ENCODE data around the gene BCL11A.

BCL11A gene

GRCh38 chr2:60412620-60413019, 140.8 kb downstream of the BCL11A start:
- Histone ChIP-seq H3K36me3 (ENCODE audit: control insufficient read depth in 1 of 2, insufficient read depth in 2 of 2, low read depth in 1 of 2, low read length in 2 of 2) (no peaks in the 10 kb centered on the region), H3K79me1 (replicated peaks; ENCODE audit: low read length, poor library complexity, severe bottlenecking) (no peaks in the 10 kb centered on the region), H2BK120ac (ENCODE audit: low read depth, low read length) (no peak overlapping the region), H3K27me3 (ENCODE audit: control insufficient read depth in 1 of 2, insufficient read depth in 1 of 2, low read length in 2 of 2) (peaks cover 25 to 31% of the 10 kb centered on the region in 2 experiments), H3K9ac (ENCODE audit: low read length) (no peak overlapping the region), H3K4me1 (ENCODE audit: control insufficient read depth, insufficient read depth, low read depth, low read length) (peaks cover 1% of the 10 kb centered on the region), H2BK15ac (ENCODE audit: low read depth, poor library complexity, severe bottlenecking) (no peak overlapping the region), H3K4me2 (ENCODE audit: low read length, poor library complexity, severe bottlenecking) (no peak overlapping the region), H3K14ac (ENCODE audit: low read length in 2 of 2) (no peak overlapping the region), H3K18ac (ENCODE audit: low read depth in 1 of 2, low read length in 2 of 2) (no peak overlapping the region), H2AK5ac (ENCODE audit: low read length, severe bottlenecking) (no peak overlapping the region), H4K91ac (ENCODE audit: low read length) (no peak overlapping the region), H2BK12ac (ENCODE audit: low read length in 2 of 2) (no peak overlapping the region), H4K8ac (ENCODE audit: low read length) (no peak overlapping the region), H2BK5ac (ENCODE audit: low read depth, low read length, poor library complexity, severe bottlenecking) (no peak overlapping the region), H2AFZ (ENCODE audit: low read depth, low read length) (no peak overlapping the region), H3K23ac (ENCODE audit: low read length in 2 of 2) (no peak overlapping the region), H3K27ac (ENCODE audit: low read length, poor library complexity, severe bottlenecking) (no peak overlapping the region), H3K4ac (ENCODE audit: low read depth in 1 of 2, low read length in 2 of 2) (no peak overlapping the region), H3K9me3 (ENCODE audit: control insufficient read depth, low read length) (peaks cover 11% of the 10 kb centered on the region), H3K4me3 (ENCODE audit: insufficient read depth in 1 of 2, low read depth in 1 of 2, low read length in 2 of 2) (no peak overlapping the region)
- 93% methylated on average over 5 of the region's 5 CpGs for WGBS
- no peak for DNase-seq

GRCh38 chr2:60412027-60412426, 141.4 kb downstream of the BCL11A start:
- 94% methylated on average over 6 of the region's 6 CpGs for WGBS
- no peak overlapping the region for H3K9ac ChIP-seq (ENCODE audit: low read length)

GRCh38 chr2:60411295-60411694, 142.2 kb downstream of the BCL11A start:
- Histone ChIP-seq H3K18ac (ENCODE audit: low read depth in 1 of 2, low read length in 2 of 2) (no peak overlapping the region), H4K91ac (ENCODE audit: low read length) (no peak overlapping the region), H2AFZ (ENCODE audit: low read depth, low read length) (no peak overlapping the region), H2BK15ac (ENCODE audit: low read depth, poor library complexity, severe bottlenecking) (no peak overlapping the region), H3K36me3 (ENCODE audit: control insufficient read depth in 1 of 2, insufficient read depth in 2 of 2, low read depth in 1 of 2, low read length in 2 of 2) (no peaks in the 10 kb centered on the region), H3K14ac (ENCODE audit: low read length in 2 of 2) (no peak overlapping the region), H3K23ac (ENCODE audit: low read length in 2 of 2) (no peak overlapping the region), H2AK5ac (ENCODE audit: low read length, severe bottlenecking) (no peak overlapping the region), H3K4ac (ENCODE audit: low read depth in 1 of 2, low read length in 2 of 2) (no peak overlapping the region), H3K4me1 (ENCODE audit: control insufficient read depth, insufficient read depth, low read depth, low read length) (peaks cover 1% of the 10 kb centered on the region), H2BK12ac (ENCODE audit: low read length in 2 of 2) (no peak overlapping the region), H2BK120ac (ENCODE audit: low read depth, low read length) (no peak overlapping the region), H3K9ac (ENCODE audit: low read length) (no peak overlapping the region), H2BK5ac (ENCODE audit: low read depth, low read length, poor library complexity, severe bottlenecking) (no peak overlapping the region), H3K4me3 (ENCODE audit: insufficient read depth in 1 of 2, low read depth in 1 of 2, low read length in 2 of 2) (no peak overlapping the region), H3K79me1 (replicated peaks; ENCODE audit: low read length, poor library complexity, severe bottlenecking) (no peaks in the 10 kb centered on the region), H3K27ac (ENCODE audit: low read length, poor library complexity, severe bottlenecking) (no peak overlapping the region), H3K9me3 (ENCODE audit: control insufficient read depth, low read length) (peaks cover 11% of the 10 kb centered on the region), H3K4me2 (ENCODE audit: low read length, poor library complexity, severe bottlenecking) (no peak overlapping the region), H3K27me3 (ENCODE audit: control insufficient read depth in 1 of 2, insufficient read depth in 1 of 2, low read length in 2 of 2) (peaks cover 29 to 31% of the 10 kb centered on the region in 2 experiments), H4K8ac (ENCODE audit: low read length) (no peak overlapping the region)
- WGBS = 33% methylated on average over 1 of the region's 3 CpGs
- DNase-seq = peak; percentile 20

More at GRCh38 chr2:60412027-60412426, 141.4 kb downstream of the BCL11A start:
- Histone ChIP-seq H3K79me1 (replicated peaks; ENCODE audit: low read length, poor library complexity, severe bottlenecking) (no peaks in the 10 kb centered on the region), H4K8ac (ENCODE audit: low read length) (no peak overlapping the region), H2BK120ac (ENCODE audit: low read depth, low read length) (no peak overlapping the region), H2BK15ac (ENCODE audit: low read depth, poor library complexity, severe bottlenecking) (no peak overlapping the region), H2AFZ (ENCODE audit: low read depth, low read length) (no peak overlapping the region), H3K4me3 (ENCODE audit: insufficient read depth in 1 of 2, low read depth in 1 of 2, low read length in 2 of 2) (no peak overlapping the region), H3K23ac (ENCODE audit: low read length in 2 of 2) (no peak overlapping the region), H3K4me2 (ENCODE audit: low read length, poor library complexity, severe bottlenecking) (no peak overlapping the region), H3K4ac (ENCODE audit: low read depth in 1 of 2, low read length in 2 of 2) (no peak overlapping the region), H3K27me3 (ENCODE audit: control insufficient read depth in 1 of 2, insufficient read depth in 1 of 2, low read length in 2 of 2) (peaks cover 29 to 31% of the 10 kb centered on the region in 2 experiments), H3K27ac (ENCODE audit: low read length, poor library complexity, severe bottlenecking) (no peak overlapping the region), H3K4me1 (ENCODE audit: control insufficient read depth, insufficient read depth, low read depth, low read length) (peaks cover 1% of the 10 kb centered on the region), H3K36me3 (ENCODE audit: control insufficient read depth in 1 of 2, insufficient read depth in 2 of 2, low read depth in 1 of 2, low read length in 2 of 2) (no peaks in the 10 kb centered on the region), H2AK5ac (ENCODE audit: low read length, severe bottlenecking) (no peak overlapping the region), H2BK5ac (ENCODE audit: low read depth, low read length, poor library complexity, severe bottlenecking) (no peak overlapping the region), H3K9me3 (ENCODE audit: control insufficient read depth, low read length) (peaks cover 11% of the 10 kb centered on the region), H3K18ac (ENCODE audit: low read depth in 1 of 2, low read length in 2 of 2) (no peak overlapping the region), H3K14ac (ENCODE audit: low read length in 2 of 2) (no peak overlapping the region), H4K91ac (ENCODE audit: low read length) (no peak overlapping the region), H2BK12ac (ENCODE audit: low read length in 2 of 2) (no peak overlapping the region)
- DNase-seq = no peak

GRCh38 chr2:60410456-60411146, 142.9 kb downstream of the BCL11A start:
- H3K4me2 ChIP-seq (ENCODE audit: low read length, poor library complexity, severe bottlenecking) = no peak overlapping the region
- H3K79me1 ChIP-seq (replicated peaks; ENCODE audit: low read length, poor library complexity, severe bottlenecking) = no peaks in the 10 kb centered on the region
- peaks cover 1% of the 10 kb centered on the region for H3K4me1 ChIP-seq (ENCODE audit: control insufficient read depth, insufficient read depth, low read depth, low read length)
- H3K18ac ChIP-seq (ENCODE audit: low read depth in 1 of 2, low read length in 2 of 2) = no peak overlapping the region
- H3K9me3 ChIP-seq (ENCODE audit: control insufficient read depth, low read length) = peaks cover 10% of the 10 kb centered on the region
- no peak overlapping the region for H3K9ac ChIP-seq (ENCODE audit: low read length)
- H2AK5ac ChIP-seq (ENCODE audit: low read length, severe bottlenecking) = no peak overlapping the region
- H2BK120ac ChIP-seq (ENCODE audit: low read depth, low read length) = no peak overlapping the region
- H3K14ac ChIP-seq (ENCODE audit: low read length in 2 of 2) = peak overlapping the region in 1 of 2 experiments; percentile 48
- no peak overlapping the region for H2BK15ac ChIP-seq (ENCODE audit: low read depth, poor library complexity, severe bottlenecking)
- H3K23ac ChIP-seq (ENCODE audit: low read length in 2 of 2) = no peak overlapping the region
- H3K27me3 ChIP-seq (ENCODE audit: control insufficient read depth in 1 of 2, insufficient read depth in 1 of 2, low read length in 2 of 2) = peaks cover 29 to 31% of the 10 kb centered on the region in 2 experiments
- no peak overlapping the region for H3K4me3 ChIP-seq (ENCODE audit: insufficient read depth in 1 of 2, low read depth in 1 of 2, low read length in 2 of 2)
- no peak overlapping the region for H4K91ac ChIP-seq (ENCODE audit: low read length)
- H3K36me3 ChIP-seq (ENCODE audit: control insufficient read depth in 1 of 2, insufficient read depth in 2 of 2, low read depth in 1 of 2, low read length in 2 of 2) = no peaks in the 10 kb centered on the region
- H2BK5ac ChIP-seq (ENCODE audit: low read depth, low read length, poor library complexity, severe bottlenecking) = no peak overlapping the region
- WGBS = 62% methylated on average over 15 of the region's 17 CpGs
- H4K8ac ChIP-seq (ENCODE audit: low read length) = no peak overlapping the region
- no peak overlapping the region for H2AFZ ChIP-seq (ENCODE audit: low read depth, low read length)
- H3K27ac ChIP-seq (ENCODE audit: low read length, poor library complexity, severe bottlenecking) = no peak overlapping the region
- peak overlapping the region in 1 of 2 experiments; percentile 15 for H3K4ac ChIP-seq (ENCODE audit: low read depth in 1 of 2, low read length in 2 of 2)
- no peak for DNase-seq
- H2BK12ac ChIP-seq (ENCODE audit: low read length in 2 of 2) = no peak overlapping the region

Data from mesenchymal stem cell (in vitro differentiated cells and primary cell).